GM19397 (cell line): ENCODE measurements around the gene TCHP.
"Not testable (repeated sequence)": the region's sequence is repeated elsewhere in the genome, so short reads cannot be mapped to it uniquely, and the experiment has no call there.

Experiments used
- ATAC-seq: cut with Tn5 transposase; IDR thresholded peaks from one replicate; pipeline ENCODE4 v1.9.1; 2021; ENCODE audit warnings: mild to moderate bottlenecking, moderate library complexity; ENCODE audit not compliant: unreplicated experiment

The TCHP gene, protein sequence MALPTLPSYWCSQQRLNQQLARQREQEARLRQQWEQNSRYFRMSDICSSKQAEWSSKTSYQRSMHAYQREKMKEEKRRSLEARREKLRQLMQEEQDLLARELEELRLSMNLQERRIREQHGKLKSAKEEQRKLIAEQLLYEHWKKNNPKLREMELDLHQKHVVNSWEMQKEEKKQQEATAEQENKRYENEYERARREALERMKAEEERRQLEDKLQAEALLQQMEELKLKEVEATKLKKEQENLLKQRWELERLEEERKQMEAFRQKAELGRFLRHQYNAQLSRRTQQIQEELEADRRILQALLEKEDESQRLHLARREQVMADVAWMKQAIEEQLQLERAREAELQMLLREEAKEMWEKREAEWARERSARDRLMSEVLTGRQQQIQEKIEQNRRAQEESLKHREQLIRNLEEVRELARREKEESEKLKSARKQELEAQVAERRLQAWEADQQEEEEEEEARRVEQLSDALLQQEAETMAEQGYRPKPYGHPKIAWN

DNA sequence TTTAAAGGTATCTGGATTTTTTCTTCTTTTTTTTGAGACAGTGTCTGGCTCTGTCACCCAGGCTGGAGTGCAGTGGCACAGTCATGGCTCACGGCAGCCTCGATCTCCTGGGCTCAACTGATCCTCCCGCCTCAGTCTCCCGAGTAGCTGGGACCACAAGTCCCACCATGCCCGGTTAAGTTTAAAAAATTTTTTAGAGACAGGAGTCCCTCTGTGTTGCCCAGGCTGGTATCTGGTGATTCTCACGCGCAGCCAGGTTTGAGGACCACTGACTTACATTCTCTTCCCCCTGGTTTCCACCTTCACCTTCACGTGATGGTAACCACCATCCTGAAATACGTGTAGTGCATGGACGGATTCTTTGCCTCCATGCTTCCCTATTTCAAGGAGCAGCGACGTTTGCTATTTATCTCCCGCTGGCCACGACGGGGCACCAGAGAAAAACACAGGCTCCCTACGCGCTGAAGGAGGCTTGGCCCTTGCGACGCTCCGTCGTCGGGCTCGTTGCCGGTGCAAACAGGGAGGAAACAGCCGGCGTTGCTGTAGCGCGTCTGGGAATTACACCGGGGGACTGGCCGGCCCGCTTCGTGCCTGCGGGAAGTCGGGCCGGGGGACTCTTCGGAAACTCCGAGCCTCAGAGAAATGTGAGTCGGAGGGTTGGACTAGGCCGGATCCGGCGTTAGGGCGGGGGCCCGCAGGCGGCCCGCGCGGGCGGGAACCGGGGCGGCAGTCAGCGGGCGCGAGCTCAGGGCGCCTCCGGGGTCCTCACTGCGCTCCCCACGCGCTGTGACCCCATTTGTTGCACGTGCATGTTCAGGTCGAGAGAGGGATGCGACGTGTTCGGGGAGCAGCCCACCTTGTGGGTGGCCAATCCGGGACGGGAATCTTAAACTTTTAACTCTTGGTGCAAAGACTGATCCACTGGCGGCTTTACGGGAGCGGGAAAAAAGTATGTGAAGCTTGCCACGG lies at the start of gene TCHP:
TSS of gene TCHP (plus strand) at position 492 of the 969 bp plus-strand sequence. CDS start 2,753 bp downstream, outside the sequence.
- peak; percentile 67 for ATAC-seq

DNA sequence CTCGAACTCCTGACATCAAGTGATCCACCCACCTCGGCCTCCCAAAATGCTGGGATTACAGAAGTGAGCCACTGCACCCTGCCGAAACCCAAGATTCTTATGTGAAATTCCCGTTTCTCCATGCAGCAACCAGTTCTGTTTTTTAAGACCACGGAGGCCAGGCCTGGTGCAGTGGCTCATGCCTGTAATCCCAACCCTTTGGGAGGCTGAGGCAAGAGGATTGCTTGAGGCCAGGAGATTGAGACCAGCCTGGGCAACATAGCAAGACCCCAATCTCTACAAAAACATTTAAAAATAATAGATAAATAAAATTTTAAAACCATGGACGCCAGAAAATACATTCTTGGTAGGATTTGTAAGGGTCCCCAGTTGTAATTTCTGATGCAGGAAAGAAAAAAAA lies 49.6 kb upstream of the TCHP start:
- not testable (repeated sequence) for ATAC-seq

DNA sequence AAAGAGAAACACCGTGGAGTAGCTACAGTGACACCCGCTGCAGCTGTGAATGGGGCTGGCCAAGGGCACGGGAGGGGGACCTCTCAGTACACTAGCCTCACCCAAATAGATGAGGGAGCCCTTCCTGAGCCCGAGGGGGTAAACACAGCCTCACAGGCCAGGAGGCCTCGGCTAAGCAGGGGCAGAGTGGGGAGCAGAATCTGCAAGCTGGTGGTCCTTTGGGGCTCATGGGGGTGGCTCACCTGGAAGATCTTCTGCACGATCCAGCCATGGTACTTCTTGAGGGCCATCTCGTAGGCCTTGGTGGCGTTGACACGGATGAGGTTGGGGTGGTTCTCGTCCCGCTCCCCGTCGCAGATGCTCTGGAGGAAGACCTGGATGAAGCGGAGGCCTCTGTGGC lies 44.7 kb upstream of the TCHP start:
- no peak for ATAC-seq

DNA sequence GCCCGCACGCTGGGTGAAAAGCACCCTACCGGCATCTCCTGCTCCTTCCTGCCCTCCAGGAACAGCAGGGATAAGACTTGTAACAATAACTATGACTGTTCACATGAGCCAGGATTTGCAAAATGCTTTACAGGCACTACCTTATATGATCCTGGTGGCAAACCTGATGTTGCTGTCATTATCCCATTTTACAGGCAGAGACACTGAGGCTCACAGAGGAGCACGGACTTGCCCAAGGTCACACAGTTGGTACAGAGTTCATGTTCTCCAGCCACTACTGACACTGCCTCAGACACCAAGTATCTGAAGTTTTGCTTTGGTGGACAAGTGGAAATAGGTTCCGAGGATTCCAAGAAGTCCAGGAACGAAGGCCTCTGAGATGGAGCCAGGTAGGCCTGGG lies 42.4 kb upstream of the TCHP start:
- no peak for ATAC-seq

DNA sequence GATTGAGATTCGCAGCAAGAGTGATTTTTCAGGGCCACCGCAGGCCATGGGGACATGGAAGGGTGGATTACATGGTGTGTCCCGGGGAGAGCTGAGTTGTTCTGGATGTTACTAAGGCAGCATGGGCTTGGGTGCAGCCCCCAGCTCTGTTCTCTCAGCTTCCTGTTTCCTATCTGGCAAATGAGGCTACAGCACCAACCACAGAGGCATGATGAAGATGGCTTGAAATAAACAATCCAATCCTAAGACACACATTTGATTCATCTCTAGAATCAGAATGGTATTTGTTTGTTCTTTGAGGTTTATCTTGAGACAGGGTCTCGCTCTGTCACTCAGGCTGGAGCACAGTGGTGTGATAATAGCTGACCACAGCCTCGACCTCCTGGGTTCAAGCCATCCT lies 41.3 kb upstream of the TCHP start:
- ATAC-seq, result no peak

DNA sequence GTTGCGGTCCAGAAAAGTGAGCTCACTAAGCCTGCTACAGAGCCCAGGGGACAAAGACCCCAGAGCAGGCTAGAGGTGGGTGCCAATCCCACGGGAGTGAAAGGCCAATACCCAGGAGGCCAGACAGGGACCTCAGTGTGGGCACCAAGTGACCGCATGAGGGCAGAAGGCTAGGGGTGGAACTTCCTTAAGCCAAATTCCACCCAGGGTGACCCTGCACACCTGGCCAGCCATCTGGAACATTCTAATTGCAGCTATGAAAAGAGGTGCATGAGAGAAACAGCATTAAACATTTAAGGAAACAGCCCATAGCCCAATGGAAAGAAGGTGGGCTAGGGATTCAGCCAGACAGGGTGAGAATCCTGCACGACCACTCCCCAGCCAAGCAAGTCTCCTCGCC lies 39.1 kb upstream of the TCHP start:
- no peak for ATAC-seq

DNA sequence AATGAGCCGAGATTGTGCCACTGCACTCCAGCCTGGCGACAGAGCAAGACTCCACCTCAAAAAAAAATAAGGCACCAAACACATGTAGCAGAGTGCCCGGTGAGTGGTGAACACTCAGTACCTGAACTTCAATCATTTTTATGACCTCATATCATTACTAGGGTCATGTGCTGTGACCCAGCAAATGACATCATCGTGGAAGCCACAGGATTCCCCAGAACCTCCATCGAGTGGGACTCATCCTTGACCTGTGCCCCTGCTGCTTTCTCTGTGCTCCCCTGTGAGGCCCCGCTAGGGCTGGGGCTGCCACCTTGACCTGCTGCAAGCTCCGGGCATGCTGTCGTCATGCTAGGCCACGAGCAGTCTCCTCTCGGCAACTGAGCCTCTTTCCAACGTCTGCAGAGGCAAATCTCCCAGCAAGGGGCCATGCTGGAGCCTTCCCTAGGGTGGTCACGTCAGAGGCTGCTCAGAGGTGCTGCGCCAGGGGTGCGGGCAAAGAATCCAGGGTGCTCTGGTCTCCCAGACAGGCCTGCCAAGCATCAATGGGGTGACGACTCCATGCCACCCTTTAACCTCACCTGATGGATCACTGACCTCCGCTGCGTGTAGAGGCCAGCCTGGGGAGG lies 38.3 kb upstream of the TCHP start:
- ATAC-seq, result no peak

DNA sequence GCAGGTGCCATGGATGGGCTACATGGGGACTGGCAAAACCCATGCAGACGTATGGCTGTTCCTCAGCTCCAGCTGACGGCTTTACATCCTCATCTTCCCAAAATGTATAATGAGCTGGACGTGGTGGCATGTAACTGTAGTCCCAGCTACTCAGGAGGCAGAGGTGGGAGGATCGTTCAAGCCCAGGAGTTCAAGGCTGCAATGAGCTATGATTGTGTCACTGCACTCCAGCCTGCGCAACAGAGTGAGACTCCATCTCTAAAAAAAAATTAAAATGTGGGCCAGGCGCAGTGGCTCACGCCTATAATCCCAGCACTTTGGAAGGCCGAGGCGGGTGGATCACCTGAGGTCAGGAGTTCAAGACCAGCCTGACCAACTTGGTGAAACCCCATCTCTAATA lies 37.6 kb upstream of the TCHP start:
- ATAC-seq, result not testable (repeated sequence)

DNA sequence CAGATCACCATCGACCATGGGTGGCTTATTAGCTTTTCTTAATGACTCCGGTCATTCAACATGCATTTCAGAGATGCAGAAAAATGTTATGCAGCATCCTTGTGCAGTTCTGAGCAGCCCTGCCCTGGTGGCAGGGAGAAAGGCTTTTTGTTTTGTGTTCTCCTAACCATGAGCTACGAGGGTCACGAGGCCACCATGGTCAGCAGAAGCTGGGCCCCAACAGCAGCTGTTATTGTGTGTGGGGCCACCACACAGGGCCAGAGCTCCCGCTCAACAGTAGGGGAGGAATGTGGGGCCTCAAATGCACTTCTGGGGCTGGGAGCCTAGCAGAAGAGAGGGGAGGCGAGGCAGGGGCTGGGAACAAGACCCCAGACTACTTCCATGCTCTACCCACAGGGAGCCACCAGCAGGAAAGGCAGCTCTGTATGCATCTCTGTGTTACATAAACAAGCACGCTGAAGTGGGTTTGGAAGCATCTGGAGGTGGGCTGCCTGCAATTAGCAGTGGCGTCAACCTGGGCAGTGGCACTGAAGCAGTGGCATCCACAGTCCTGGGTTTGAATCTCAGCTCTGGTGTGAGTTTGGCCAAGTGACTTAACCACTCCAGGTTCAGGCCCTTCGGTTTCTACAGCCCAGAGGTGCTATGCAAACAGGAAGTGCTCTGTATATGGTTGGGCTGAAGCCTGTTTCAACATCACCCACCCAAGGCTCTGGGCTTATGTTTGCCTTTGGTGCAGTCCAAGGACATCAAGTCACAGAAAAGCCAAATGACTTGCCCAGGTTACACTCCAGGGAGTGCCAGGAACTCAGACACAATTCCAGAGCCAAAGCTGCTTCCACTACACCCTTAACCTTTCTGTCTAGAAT lies 36.0 kb upstream of the TCHP start:
- no peak for ATAC-seq

DNA sequence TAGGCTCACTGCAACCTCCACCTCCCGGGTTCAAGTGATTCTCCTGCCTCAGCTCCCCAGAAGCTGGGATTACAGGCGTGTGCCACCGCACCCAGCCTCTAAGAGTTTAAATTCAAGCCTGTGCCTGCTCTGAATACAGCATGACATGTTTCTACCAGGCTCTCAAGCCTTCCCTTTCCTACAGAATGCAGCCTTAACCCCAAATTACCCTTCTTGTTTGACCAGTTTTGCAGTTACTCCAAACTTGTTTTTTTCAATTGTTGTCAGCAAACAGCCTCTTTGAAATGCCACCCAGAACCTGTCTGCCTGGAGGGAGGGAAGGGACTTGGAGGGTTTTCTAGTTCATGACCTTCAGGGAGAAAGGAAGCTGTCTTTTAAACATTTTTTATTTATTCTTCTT lies 35.2 kb upstream of the TCHP start:
- no peak for ATAC-seq

DNA sequence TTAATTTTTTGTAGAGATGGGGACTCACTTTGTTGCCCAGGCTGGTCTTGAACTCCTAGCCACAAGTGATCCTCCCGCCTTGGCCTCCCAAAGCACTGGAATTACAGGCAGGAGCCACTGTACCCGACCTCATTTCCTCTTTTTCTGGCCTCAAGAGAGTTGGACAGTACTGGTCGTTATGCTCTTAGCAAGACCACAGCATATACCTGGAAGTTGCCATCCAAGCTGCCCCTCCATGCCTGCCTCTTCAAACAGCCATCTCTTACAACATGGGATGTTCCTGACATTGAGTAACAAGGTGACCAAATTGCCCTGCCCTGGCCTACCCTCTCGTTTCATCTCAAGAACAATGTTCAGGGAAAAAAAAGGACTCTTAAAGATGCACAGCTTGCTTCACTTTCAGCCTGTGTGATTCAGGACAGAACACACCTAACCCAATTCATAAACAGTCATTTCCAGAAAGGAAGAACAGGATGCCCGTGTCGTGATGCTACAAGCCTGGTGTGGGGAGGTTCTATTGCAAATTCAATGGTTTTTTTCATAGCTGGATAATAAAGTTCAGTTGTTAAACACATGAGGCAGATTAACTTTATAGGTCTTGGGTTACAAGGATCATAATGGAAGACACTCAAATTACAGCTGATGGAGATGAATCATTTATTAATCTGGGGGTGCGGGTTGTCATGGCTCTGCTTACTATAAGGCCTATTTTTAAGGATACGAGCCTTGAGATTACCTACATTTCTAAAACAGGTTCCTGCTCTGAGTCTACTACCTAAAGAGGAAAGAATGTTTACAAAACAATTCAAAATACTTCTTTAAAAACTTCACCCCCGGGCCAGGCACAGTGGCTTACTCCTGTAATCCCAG lies 31.7 kb upstream of the TCHP start:
- ATAC-seq, result no peak

DNA sequence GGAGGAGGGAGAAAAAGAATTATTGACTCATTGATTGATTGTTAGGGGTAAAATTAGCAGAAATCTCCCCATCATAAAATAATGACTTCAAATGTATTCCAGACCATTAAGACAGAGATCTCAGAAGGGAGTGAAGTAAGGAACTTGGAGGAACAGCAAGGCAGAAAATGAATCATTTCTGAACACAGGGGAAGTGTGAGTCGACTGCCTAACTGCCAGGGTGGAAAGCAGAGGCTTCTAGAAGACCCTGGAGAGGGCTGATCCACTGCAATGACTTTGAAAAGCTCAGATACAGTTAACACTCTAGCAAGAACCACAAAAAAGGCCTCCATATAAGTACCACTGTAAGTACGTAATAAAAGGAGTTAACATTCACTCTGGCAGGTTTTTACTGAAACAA lies 29.4 kb upstream of the TCHP start:
- ATAC-seq, result no peak

DNA sequence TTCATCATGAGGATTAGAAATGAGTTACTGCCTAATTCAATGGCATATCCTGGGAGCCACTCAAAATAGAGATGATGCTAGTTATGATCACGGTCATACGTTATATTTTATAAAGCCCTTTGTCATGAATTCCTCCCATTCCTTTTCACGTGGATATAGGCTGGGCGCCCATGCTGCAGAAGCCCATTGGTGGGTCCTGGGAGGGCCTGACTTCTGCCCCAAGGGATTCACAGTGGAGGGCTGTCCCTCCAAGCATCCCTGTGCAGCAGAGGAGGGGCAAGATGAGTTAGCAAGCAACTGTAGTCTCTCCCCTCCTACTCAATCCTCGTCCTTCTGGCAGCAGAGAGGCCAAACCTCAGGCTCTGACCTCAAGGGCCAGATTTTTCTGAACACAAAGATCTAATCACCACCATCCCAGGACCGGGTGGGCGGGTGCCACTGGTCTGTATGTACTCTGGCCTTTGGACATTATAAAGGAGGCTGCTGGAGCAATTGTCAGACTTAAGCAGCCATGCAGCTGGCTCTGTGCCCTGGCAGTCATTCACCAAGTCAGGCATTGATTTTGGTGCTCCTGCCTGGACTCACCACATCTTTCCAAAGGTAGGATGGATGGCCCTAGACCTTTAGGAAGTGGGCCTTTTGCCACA lies 28.3 kb upstream of the TCHP start:
- no peak for ATAC-seq

DNA sequence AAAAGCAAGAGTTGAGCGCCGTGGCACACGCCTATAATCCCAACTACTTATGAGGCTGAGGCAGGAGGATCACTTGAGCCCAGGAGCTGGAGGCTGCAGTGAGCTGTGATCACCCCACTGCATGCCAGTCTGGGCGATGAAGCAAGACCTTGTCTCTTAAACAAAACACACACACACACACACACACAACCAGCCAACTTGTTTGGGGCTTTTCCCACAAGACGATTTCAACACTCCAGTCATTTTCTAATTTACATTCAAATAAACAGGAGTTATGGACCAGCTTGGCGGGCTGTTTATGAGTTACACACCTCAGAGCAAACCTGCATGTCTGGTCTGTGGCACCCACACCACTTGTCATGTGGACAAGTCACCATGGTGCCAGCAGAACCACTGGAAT lies 26.4 kb upstream of the TCHP start:
- no peak for ATAC-seq

DNA sequence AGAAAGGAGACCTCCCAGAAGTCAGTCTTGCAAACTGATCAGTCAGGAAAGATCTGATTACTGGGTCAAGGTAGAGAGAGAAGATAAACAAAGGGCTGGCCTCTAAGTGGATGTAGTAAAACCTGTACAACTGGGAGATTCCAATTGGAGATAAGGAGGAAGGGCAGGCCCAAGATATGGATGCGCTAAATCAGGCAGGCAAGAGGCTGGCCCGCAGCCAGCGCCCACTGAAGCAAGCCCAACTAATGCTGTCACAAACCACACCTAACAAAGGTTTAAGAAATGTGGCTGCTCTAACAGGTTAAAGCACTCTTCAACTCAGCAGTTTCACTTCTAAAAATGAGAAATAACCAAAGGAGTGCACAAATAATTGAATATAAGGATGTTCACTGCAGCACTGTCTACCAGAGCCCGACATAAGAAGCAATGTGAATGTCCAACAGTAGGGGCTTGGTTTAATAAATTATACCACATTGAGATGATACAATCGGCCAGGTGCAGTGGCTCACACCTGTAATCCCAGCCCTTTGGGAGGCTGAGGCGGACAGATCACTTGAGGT lies 24.4 kb upstream of the TCHP start:
- ATAC-seq, result no peak

DNA sequence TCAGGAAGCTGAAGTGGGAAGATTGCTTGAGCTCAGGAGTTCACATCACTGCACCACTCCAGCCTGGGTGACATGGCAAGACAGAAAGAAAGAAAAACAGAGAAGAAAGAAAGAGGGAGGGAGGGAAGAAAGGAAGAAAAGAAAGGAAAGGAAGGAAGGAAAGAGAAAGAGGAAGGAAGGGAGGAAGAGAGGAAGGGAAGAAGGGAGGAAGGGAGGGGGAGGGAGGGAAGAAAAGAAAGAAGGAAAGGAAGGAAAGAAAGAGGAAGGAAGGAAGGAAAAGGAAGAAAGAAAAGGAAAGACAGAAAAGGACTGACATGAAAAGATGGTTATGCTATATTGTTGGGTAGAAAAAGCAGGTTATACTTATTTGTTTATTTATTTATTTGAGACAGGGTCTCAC lies 23.7 kb upstream of the TCHP start:
- no peak for ATAC-seq

DNA sequence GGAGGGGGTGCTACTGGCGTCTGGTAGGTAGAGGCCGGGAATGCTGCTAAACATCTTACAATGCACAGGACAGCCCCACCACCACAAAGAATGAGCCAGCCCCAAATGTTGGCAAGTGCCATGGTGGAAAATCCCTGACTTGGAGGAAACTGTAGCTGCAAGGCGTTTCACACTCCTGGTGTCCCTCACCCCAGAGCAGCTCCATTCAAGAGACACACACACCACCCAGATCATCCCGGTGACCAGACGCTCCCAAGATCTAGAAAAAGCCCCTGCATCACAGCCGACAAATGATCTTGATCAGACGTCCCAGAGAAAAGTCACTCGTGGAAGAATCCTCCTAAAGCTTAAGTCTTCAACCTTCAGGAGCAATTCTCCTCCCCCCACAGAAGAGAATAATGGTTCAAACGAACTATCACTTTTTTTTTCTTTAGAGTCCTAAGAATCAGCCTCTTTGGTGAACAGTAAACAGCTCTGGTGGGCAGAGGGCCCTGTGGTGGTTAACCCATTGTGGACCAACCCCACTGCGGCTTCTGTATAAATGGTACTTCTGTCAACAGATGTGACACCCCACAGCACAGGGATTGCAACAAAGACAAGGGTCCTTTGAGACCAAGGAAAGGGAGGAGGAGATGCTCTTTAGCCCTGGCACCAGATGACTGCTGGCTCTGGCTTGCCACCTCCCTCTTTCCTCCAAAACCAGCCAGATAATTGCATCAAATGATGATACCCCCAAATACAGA lies 22.4 kb upstream of the TCHP start:
- ATAC-seq, result no peak

DNA sequence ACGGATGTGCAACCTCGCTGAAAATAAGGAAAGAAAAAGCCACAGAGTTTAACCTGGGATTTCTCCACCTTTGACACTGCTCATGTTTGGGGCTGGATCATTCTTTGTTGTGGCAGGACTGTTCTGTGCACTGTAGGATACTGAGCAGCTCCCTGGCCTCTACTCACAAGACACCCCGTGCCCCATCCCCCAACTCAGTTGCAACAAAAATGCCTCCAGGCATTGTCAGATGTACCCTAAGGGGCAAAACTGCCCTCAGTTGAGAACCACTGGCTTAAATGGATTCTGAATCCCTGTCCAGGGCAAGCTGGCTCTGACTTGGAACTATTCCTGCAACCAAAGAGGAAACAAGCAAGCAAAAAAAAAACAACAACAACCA lies 21.8 kb upstream of the TCHP start:
- ATAC-seq, result no peak
